ENCODE results near the gene KIFAP3. TPM values are rescaled to one million over a fixed set of nuclear protein-coding genes. Genes with fewer than 3 reads are reported as not detected.
"Not testable (repeated sequence)": the region's sequence is repeated elsewhere in the genome, so short reads cannot be mapped to it uniquely, and the experiment has no call there.

Gene KIFAP3
- total and polyA plus RNA-seq, 7 donors: 14.4 to 36.7 (median 28.1) TPM

DNA sequence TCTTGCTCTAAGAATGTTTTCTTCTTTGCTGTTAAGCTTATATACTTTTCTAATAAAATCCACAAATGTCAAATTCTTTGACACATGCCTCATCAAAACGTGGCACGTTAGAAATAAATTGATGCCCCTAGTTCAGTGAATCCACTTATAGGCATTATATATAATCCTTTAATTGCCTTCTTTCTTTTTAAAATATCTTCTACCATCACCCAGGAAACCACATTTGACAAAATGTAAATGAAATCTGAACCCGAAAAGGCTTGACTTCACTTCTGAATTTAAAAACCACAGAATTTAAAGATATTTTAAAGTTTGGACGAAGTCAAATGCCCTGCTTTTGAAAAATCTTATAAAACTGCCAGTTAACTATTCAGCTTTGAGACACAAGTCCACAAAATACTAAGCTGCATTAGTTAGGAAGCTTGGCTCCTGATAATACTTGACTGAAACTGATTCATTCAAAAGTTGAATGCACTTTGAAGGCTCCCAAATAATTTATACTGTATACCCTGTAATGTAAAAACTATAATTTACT lies 22.4 kb upstream of the KIFAP3 start:
- no peak overlapping the region for H3K4me3 ChIP-seq
- no peaks in the 10 kb centered on the region for H3K27me3 ChIP-seq
- H3K36me3 ChIP-seq: no peaks in the 10 kb centered on the region
- intact Hi-C loops (cut with DNase I): no loop called here
- no peak for DNase-seq
- no peak overlapping the region for H3K27ac ChIP-seq
- H3K9me3 ChIP-seq: no peaks in the 10 kb centered on the region
- no peak for TF ChIP-seq POLR2A (IDR thresholded peaks at IDR 0.05)
- TF ChIP-seq POLR2AphosphoS5 (IDR thresholded peaks at IDR 0.05): no peak
- no peak for TF ChIP-seq EP300 (IDR thresholded peaks at IDR 0.05)
- TF ChIP-seq, protein P1, sequence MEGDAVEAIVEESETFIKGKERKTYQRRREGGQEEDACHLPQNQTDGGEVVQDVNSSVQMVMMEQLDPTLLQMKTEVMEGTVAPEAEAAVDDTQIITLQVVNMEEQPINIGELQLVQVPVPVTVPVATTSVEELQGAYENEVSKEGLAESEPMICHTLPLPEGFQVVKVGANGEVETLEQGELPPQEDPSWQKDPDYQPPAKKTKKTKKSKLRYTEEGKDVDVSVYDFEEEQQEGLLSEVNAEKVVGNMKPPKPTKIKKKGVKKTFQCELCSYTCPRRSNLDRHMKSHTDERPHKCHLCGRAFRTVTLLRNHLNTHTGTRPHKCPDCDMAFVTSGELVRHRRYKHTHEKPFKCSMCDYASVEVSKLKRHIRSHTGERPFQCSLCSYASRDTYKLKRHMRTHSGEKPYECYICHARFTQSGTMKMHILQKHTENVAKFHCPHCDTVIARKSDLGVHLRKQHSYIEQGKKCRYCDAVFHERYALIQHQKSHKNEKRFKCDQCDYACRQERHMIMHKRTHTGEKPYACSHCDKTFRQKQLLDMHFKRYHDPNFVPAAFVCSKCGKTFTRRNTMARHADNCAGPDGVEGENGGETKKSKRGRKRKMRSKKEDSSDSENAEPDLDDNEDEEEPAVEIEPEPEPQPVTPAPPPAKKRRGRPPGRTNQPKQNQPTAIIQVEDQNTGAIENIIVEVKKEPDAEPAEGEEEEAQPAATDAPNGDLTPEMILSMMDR (IDR thresholded peaks at IDR 0.05): no peak
- WGBS, 2 donors: 43 to 57% methylated on average over 4 of the region's 4 CpGs
- no peaks in the 10 kb centered on the region for H3K4me1 ChIP-seq

DNA sequence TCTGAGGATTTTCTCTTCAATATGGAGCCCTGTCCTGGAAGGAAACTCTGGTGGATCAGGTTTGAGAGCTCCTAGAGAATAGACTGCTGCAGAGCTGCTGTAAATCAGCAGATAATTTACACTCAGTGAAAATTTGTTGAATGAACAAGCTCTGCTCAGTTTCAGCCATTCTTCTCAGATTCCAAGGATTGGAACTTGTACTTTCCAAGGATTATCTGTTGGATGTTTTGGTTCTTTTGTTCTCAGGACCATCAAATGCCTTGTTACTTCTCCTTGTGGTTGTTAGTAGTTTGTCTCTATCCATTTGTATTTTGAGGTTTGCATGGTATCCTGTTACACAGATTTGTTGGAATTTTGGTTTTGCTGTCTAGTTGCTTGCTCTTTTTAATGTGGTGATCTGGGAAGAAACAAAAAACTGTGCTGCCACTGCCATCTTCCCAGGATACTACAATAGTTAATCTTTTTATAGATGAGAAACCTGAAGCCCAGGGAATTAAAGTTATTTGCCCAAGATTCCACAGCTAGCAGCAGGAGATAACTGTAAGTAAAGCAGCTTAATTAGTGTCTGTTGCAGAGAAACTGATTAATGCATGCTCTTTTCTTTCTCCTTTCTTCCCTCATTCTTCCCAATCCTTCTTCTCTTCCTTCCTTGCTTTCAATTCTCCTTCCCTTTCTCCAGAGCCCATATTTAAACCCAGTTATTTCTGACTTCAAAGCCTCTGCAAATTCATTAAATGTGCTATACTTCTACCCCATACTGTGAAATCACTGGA lies 21.7 kb upstream of the KIFAP3 start:
- H3K4me3 ChIP-seq: no peak overlapping the region
- no peaks in the 10 kb centered on the region for H3K27me3 ChIP-seq
- H3K9me3 ChIP-seq: no peaks in the 10 kb centered on the region
- H3K36me3 ChIP-seq: no peaks in the 10 kb centered on the region
- H3K4me1 ChIP-seq: no peaks in the 10 kb centered on the region
- no peak overlapping the region for H3K27ac ChIP-seq
- intact Hi-C loops (cut with DNase I): no loop called here
- TF ChIP-seq POLR2AphosphoS5 (IDR thresholded peaks at IDR 0.05) (no peak), EP300 (IDR thresholded peaks at IDR 0.05) (no peak), POLR2A (IDR thresholded peaks at IDR 0.05) (no peak)
- TF ChIP-seq, protein P1 (IDR thresholded peaks at IDR 0.05): no peak
- no peak for DNase-seq

DNA sequence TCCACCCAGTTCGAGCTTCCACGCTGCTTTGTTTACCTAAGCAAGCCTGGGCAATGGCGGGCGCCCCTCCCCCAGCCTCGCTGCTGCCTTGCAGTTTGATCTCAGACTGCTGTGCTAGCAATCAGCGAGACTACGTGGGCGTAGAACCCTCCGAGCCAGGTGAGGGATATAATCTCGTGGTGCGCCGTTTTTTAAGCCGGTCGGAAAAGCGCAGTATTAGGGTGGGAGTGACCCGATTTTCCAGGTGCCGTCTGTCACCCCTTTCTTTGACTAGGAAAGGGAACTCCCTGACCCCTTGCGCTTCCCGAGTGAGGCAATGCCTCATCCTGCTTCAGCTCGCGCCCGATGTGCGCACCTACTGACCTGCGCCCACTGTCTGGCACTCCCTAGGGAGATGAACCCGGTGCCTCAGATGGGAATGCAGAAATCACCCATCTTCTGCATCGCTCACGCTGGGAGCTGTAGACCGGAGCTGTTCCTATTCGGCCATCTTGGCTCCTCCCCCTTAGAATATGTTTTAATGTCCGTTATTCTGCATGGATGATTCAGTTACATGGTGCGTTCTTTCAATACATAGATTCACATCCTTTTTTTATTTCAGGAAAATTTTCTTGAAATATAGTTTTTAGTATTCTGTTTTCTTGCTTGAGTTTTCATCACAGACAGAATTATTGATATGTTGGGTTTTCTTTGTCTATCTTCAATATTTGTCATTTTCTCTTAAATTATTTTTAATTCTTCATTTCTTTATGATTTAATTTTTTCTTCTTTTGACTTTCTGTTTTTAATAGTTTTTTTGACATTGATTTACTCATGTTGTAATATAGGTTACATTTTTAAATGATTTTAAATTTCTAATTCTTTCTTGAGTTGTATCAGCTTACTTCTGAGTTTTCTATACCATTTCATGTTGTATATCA lies 20.5 kb upstream of the KIFAP3 start:
- 80 to 85% methylated on average over 31 of the region's 31 CpGs for WGBS, 2 donors
- DNase-seq; H3K9me3 ChIP-seq; H3K27me3 ChIP-seq; H3K4me1 ChIP-seq; H3K36me3 ChIP-seq; H3K27ac ChIP-seq; intact Hi-C loops (cut with DNase I); H3K4me3 ChIP-seq: not testable (repeated sequence)

DNA sequence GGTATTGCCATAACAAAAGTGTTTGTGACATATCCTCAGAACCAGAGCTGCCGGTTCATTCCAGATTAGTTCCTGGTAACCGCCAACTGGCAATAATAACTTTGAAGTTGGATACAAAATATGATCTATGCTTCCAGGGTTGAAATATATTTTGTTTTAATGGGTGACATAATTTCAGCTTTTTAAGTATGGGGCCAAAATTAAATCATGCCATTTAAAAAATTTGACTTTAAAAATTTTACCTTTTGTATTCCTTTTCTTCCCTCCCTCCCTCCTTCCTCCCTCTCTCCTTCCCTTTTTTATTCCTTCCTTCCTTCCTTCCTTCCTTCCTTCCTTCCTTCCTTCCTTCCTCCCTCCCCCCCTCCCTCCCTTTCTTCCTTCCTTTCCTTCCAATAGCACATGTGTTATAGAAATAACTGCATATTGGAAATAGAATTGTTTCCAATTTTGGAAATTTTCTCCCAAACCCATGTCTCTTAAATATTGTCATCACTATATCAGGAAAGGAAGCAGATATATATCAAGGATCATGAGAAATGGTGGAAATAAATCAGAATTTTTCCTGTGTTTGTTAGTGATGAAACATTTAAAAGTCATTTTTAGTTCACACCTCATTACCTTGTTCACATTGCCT lies 12.0 kb upstream of the KIFAP3 start:
- H3K36me3 ChIP-seq: no peaks in the 10 kb centered on the region
- H3K4me3 ChIP-seq: no peak overlapping the region
- no peak overlapping the region for H3K27ac ChIP-seq
- no peak for DNase-seq
- no peaks in the 10 kb centered on the region for H3K9me3 ChIP-seq
- no peaks in the 10 kb centered on the region for H3K27me3 ChIP-seq
- 54 to 72% methylated on average over 2 of the region's 2 CpGs for WGBS, 2 donors
- no peaks in the 10 kb centered on the region for H3K4me1 ChIP-seq
- TF ChIP-seq POLR2AphosphoS5 (IDR thresholded peaks at IDR 0.05) (no peak), POLR2A (IDR thresholded peaks at IDR 0.05) (no peak), EP300 (IDR thresholded peaks at IDR 0.05) (no peak)
- TF ChIP-seq, protein P1 (IDR thresholded peaks at IDR 0.05): no peak
- intact Hi-C loops (cut with DNase I): no loop called here

DNA sequence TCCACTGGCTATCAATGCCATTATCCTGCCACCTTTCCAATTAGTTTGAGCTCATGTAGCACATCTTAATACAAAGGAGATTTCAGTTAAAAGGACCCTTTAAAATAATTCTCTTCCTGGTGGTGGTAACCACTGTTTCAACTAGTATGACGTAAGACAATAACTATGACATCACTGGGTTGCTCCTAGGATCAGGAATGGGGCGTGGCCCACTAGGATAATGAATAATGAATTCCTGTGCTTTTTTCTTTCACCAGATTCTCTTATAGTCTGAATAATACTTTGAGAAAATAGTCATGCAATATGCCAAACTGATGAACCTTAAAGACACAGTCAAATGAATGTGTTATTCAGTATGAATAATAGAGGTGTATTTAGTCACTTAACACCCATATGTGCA lies 10.6 kb upstream of the KIFAP3 start:
- DNase-seq: no peak
- intact Hi-C loops (cut with DNase I): no loop called here
- Histone ChIP-seq H3K9me3 (no peaks in the 10 kb centered on the region), H3K4me1 (no peaks in the 10 kb centered on the region), H3K27me3 (no peaks in the 10 kb centered on the region), H3K27ac (no peak overlapping the region), H3K4me3 (no peak overlapping the region), H3K36me3 (no peaks in the 10 kb centered on the region)
- WGBS, 2 donors: 77 to 82% methylated on average over 2 of the region's 2 CpGs
- TF ChIP-seq POLR2A (IDR thresholded peaks at IDR 0.05) (no peak), EP300 (IDR thresholded peaks at IDR 0.05) (no peak), POLR2AphosphoS5 (IDR thresholded peaks at IDR 0.05) (no peak)
- TF ChIP-seq, protein P1 (IDR thresholded peaks at IDR 0.05): no peak
